B cell (primary cell): ENCODE data around the gene MAPK10. TPM values are rescaled to one million over a fixed set of nuclear protein-coding genes. Genes with fewer than 3 reads are reported as not detected.

Experiments
- ATAC-seq: fragments of 200-7000 bp; cut with Tn5 transposase; one replicate; pipeline ENCODE4 v1.10.0; 2021; ENCODE audit warnings: low read depth, mild to moderate bottlenecking, moderate number of reproducible peaks, moderate library complexity
- CTCF ChIA-PET: fragments of 350-600 bp; sonication (Branson Sonifier 250); formaldehyde crosslinking; loops from one replicate; lab custom pipeline; 2021; ENCODE audit warnings: antibody characterized with exemption, inconsistent platforms; lab: Charles Lee
- POLR2A ChIA-PET: fragments of 350-600 bp; sonication (Branson Sonifier 250); formaldehyde crosslinking; loops from one replicate; lab custom pipeline; 2021; ENCODE audit warnings: antibody characterized with exemption; lab: Charles Lee
- DNase-seq: peaks from one replicate; pipeline ENCODE4 v3.0.0; 2013
- H2AFZ ChIP-seq: 2 replicates; pipeline ENCODE4 v1.6.1; 2012; ENCODE audit warnings: mild to moderate bottlenecking, low read depth, low read length; ENCODE audit not compliant: insufficient read depth, poor library complexity, severe bottlenecking
- H3K27ac ChIP-seq, 2 donors: 1 replicate in 1 of 2; 2 replicates in 1 of 2; pipeline ENCODE4 v1.5.1; 2012 to 2013; ENCODE audit warnings: low read length in 2 of 2, mild to moderate bottlenecking in 2 of 2, moderate library complexity in 1 of 2
- H3K27me3 ChIP-seq, 4 experiments: fragments of 200-600 bp in 1 of 4; sonication (generic) in 1 of 4; replicated peaks in 1 of 4; 1 replicate in 2 of 4; 2 replicates in 2 of 4; pipeline versions ENCODE4 v1.6.1 to v1.7.0; 2013 to 2016; ENCODE audit warnings: low read length in 3 of 4, mild to moderate bottlenecking in 2 of 4, mixed read lengths in 1 of 4, moderate library complexity in 1 of 4; ENCODE audit not compliant: insufficient read depth in 4 of 4, control insufficient read depth in 3 of 4; ENCODE audit errors: control extremely low read depth in 1 of 4
- H3K36me3 ChIP-seq, 2 experiments: replicated peaks in 1 of 2; 1 replicate in 1 of 2; 2 replicates in 1 of 2; pipeline versions ENCODE4 v1.6.1 to v1.7.1; 2013; ENCODE audit warnings: low read length in 1 of 2; ENCODE audit not compliant: insufficient read depth in 2 of 2, control insufficient read depth in 1 of 2; ENCODE audit errors: control extremely low read depth in 1 of 2, extremely low read depth in 1 of 2
- H3K4me1 ChIP-seq, 2 donors: fragments of 200-600 bp in 1 of 2; sonication (generic) in 1 of 2; 1 replicate in 1 of 2; 2 replicates in 1 of 2; pipeline versions ENCODE4 v1.5.1 to v1.6.1; 2013 to 2017; ENCODE audit warnings: low read length in 2 of 2; ENCODE audit not compliant: control insufficient read depth in 2 of 2, insufficient read depth in 2 of 2
- H3K4me2 ChIP-seq: replicated peaks from 2 replicates; pipeline ENCODE3; 2012; ENCODE audit warnings: mild to moderate bottlenecking, low read depth, low read length; ENCODE audit not compliant: poor library complexity, severe bottlenecking
- H3K4me3 ChIP-seq, 5 experiments: fragments of 200-600 bp in 1 of 5; sonication (generic) in 1 of 5; 1 replicate in 3 of 5; 2 replicates in 2 of 5; pipeline versions ENCODE4 v1.5.1 to v1.7.0; 2011 to 2016; ENCODE audit warnings: low read length in 4 of 5, mild to moderate bottlenecking in 4 of 5, low read depth in 2 of 5, control low read depth in 1 of 5, moderate library complexity in 1 of 5; ENCODE audit not compliant: insufficient read depth in 1 of 5; ENCODE audit errors: control extremely low read depth in 1 of 5, extremely low read depth in 1 of 5
- H3K79me2 ChIP-seq: fragments of 200-600 bp; sonication (generic); one replicate; pipeline ENCODE4 v1.6.0; 2016; ENCODE audit warnings: low read length; ENCODE audit not compliant: control insufficient read depth, insufficient read depth
- H3K9ac ChIP-seq: fragments of 200-600 bp; sonication (generic); 2 replicates; pipeline ENCODE4 v1.6.1; 2017; ENCODE audit warnings: mild to moderate bottlenecking, low read length, moderate library complexity
- H3K9me3 ChIP-seq, 3 donors: one replicate each; pipeline versions ENCODE4 v1.6.1 to v1.7.1; 2013; ENCODE audit warnings: low read length in 2 of 3; ENCODE audit not compliant: control insufficient read depth in 2 of 3, insufficient read depth in 1 of 3; ENCODE audit errors: control extremely low read depth in 1 of 3
- H4K20me1 ChIP-seq: 2 replicates; pipeline ENCODE4 v1.6.0; 2012; ENCODE audit warnings: mild to moderate bottlenecking, low read length; ENCODE audit not compliant: insufficient read depth, control insufficient read depth, poor library complexity, severe bottlenecking
- H3K27ac Mint-ChIP-seq: one replicate; pipeline ENCODE4 v1.8.0; 2021; ENCODE audit warnings: mixed read lengths
- H3K27me3 Mint-ChIP-seq: one replicate; pipeline ENCODE4 v1.8.0; 2021; ENCODE audit warnings: mixed read lengths
- H3K4me1 Mint-ChIP-seq: one replicate; pipeline ENCODE4 v1.8.0; 2021; ENCODE audit warnings: mixed read lengths
- H3K4me3 Mint-ChIP-seq: one replicate; pipeline ENCODE4 v1.8.0; 2021; ENCODE audit warnings: mixed read lengths
- H3K9me3 Mint-ChIP-seq: one replicate; pipeline ENCODE4 v1.8.0; 2022; ENCODE audit warnings: mixed read lengths; ENCODE audit not compliant: insufficient read depth
- CTCF ChIP-seq: fragments of 200-600 bp; IDR thresholded peaks from one replicate; pipeline ENCODE4 v1.8.0; 2022; ENCODE audit warnings: antibody characterized with exemption, mild to moderate bottlenecking
- EZH2 ChIP-seq: IDR thresholded peaks from 2 replicates; pipeline ENCODE4 v1.6.1; 2012; ENCODE audit warnings: borderline replicate concordance, low read depth, mild to moderate bottlenecking, moderate library complexity, low read length; ENCODE audit not compliant: insufficient read depth, poor library complexity, severe bottlenecking
- WGBS: methylation state at CpG from one replicate; pipeline ENCODE4 v1.1.5; 2013; ENCODE audit warnings: missing lambda C conversion rate; ENCODE audit not compliant: insufficient coverage; 5-methylcytosine and 5-hydroxymethylcytosine counted together
- intact Hi-C: fragments of 100-400 bp; cut with micrococcal nuclease; formaldehyde crosslinking; loops from one replicate; pipeline ENCODE4 v1.10.0; 2022
- polyA plus RNA-seq: library from polyadenylated mRNA; depleted of rRNA; stranded (reverse); fragments of >200 nt; gene quantifications from 2 replicates; pipeline ENCODE4 v1.2.3, GENCODE V29; 2012
- total RNA-seq, 2 donors: library from RNA; stranded (reverse); fragments of 120-200 nt in 1 of 2; gene quantifications; 1 replicate in 1 of 2; 2 replicates in 1 of 2; pipeline versions ENCODE4 v1.2.3 to v1.2.4, GENCODE V29; 2013 to 2022

The MAPK10 gene
- total and polyA plus RNA-seq, 2 donors (not counting 1 experiment from before 2014, with no cell fraction given) = 0.03 to 3.1 TPM

- Histone ChIP-seq H3K4me1 (no peaks in the 10 kb centered on the region), H4K20me1 (peaks cover 3% of the 10 kb centered on the region), H3K4me3 (no peak overlapping the region), H3K4me2 (no peak overlapping the region), H3K27me3 (no peaks in the 10 kb centered on the region), H3K79me2 (peaks cover 3% of the 10 kb centered on the region), H2AFZ (no peak overlapping the region), H3K9me3 (no peaks in the 10 kb centered on the region), H3K27ac (no peak overlapping the region), H3K36me3 (peaks cover 0 to 22% of the 10 kb centered on the region in 2 experiments), H3K9ac (no peak overlapping the region)
- DNase-seq (no peak), ATAC-seq (no peak)
- Mint-ChIP-seq H3K27ac (no peak overlapping the region), H3K4me3 (no peak overlapping the region), H3K9me3 (no peaks in the 10 kb centered on the region), H3K27me3 (no peaks in the 10 kb centered on the region), H3K4me1 (peaks cover 2% of the 10 kb centered on the region)
- intact Hi-C loops = no loop called here
- ChIA-PET POLR2A (no interaction called here), CTCF (interaction anchor here (0.6 to 1.5 kb wide), 2 partner anchors 10 to 12 kb away, joined by 3 to 4 read pairs; no protein-coding TSS in a partner anchor)
- TF ChIP-seq EZH2 (no peak), CTCF (no peak)
Observed at GRCh38 chr4:85955620-85956292, 404.1 kb downstream of the MAPK10 start.

GRCh38 chr4:85953651-85954018 lies 406.2 kb downstream of the MAPK10 start:
- Histone ChIP-seq H3K4me1 (no peaks in the 10 kb centered on the region), H3K36me3 (peaks cover 0 to 22% of the 10 kb centered on the region in 2 experiments), H3K79me2 (peaks cover 3% of the 10 kb centered on the region), H2AFZ (no peak overlapping the region), H3K27me3 (no peaks in the 10 kb centered on the region), H3K9ac (no peak overlapping the region), H3K4me3 (no peak overlapping the region), H4K20me1 (peaks cover 3% of the 10 kb centered on the region), H3K4me2 (no peak overlapping the region), H3K9me3 (no peaks in the 10 kb centered on the region), H3K27ac (no peak overlapping the region)
- no peak for ATAC-seq
- no peaks in the 10 kb centered on the region for H3K27me3 Mint-ChIP-seq
- no peak for DNase-seq
- WGBS = 89% methylated on average over 3 of the region's 3 CpGs
- H3K27ac Mint-ChIP-seq = no peak overlapping the region
- peaks cover 2% of the 10 kb centered on the region for H3K4me1 Mint-ChIP-seq
- no peaks in the 10 kb centered on the region for H3K9me3 Mint-ChIP-seq
- intact Hi-C loops = no loop called here
- CTCF ChIA-PET = interaction anchor here (1.2 kb wide), 1 partner anchor 15 kb away, joined by 3 read pairs; no protein-coding TSS in a partner anchor
- POLR2A ChIA-PET = no interaction called here
- H3K4me3 Mint-ChIP-seq = no peak overlapping the region
- TF ChIP-seq CTCF (no peak), EZH2 (no peak)
